GM12892 (cell line): ENCODE measurements around the gene ATP10A. TPM values are rescaled to one million over a fixed set of nuclear protein-coding genes. Genes with fewer than 3 reads are reported as not detected.

Experiments
- DNase-seq: peaks from one replicate; pipeline ENCODE4 v3.0.0; 2011; ENCODE audit not compliant: insufficient read length
- FAIRE-seq: peaks from 2 replicates; lab custom pipeline; 2011; peaks lifted over from hg19 to GRCh38; lab: Jason Lieb, UNC
- POLR2A ChIP-seq: IDR thresholded peaks from 2 replicates; pipeline ENCODE4 v1.6.1; 2011; ENCODE audit warnings: low read depth, low read length, control low read depth
- POLR2AphosphoS5 ChIP-seq: IDR thresholded peaks from 2 replicates; pipeline ENCODE4 v1.6.1; 2011; ENCODE audit warnings: low read depth, low read length, control low read depth
- TAF1 ChIP-seq: IDR thresholded peaks from 2 replicates; pipeline ENCODE4 v1.6.1; 2011; ENCODE audit warnings: low read depth, mild to moderate bottlenecking, control low read depth, low read length, borderline replicate concordance
- polyA plus RNA-seq: library from polyadenylated mRNA; unstranded; fragments of >200 nt; gene quantifications from one replicate; pipeline ENCODE4 v1.2.1, GENCODE V29; 2012; ENCODE audit warnings: missing spikeins, inconsistent platforms; ENCODE audit not compliant: missing spikeins

Gene ATP10A, protein sequence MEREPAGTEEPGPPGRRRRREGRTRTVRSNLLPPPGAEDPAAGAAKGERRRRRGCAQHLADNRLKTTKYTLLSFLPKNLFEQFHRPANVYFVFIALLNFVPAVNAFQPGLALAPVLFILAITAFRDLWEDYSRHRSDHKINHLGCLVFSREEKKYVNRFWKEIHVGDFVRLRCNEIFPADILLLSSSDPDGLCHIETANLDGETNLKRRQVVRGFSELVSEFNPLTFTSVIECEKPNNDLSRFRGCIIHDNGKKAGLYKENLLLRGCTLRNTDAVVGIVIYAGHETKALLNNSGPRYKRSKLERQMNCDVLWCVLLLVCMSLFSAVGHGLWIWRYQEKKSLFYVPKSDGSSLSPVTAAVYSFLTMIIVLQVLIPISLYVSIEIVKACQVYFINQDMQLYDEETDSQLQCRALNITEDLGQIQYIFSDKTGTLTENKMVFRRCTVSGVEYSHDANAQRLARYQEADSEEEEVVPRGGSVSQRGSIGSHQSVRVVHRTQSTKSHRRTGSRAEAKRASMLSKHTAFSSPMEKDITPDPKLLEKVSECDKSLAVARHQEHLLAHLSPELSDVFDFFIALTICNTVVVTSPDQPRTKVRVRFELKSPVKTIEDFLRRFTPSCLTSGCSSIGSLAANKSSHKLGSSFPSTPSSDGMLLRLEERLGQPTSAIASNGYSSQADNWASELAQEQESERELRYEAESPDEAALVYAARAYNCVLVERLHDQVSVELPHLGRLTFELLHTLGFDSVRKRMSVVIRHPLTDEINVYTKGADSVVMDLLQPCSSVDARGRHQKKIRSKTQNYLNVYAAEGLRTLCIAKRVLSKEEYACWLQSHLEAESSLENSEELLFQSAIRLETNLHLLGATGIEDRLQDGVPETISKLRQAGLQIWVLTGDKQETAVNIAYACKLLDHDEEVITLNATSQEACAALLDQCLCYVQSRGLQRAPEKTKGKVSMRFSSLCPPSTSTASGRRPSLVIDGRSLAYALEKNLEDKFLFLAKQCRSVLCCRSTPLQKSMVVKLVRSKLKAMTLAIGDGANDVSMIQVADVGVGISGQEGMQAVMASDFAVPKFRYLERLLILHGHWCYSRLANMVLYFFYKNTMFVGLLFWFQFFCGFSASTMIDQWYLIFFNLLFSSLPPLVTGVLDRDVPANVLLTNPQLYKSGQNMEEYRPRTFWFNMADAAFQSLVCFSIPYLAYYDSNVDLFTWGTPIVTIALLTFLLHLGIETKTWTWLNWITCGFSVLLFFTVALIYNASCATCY (N-terminal part only)
- 0.11 TPM for polyA plus RNA-seq

DNA sequence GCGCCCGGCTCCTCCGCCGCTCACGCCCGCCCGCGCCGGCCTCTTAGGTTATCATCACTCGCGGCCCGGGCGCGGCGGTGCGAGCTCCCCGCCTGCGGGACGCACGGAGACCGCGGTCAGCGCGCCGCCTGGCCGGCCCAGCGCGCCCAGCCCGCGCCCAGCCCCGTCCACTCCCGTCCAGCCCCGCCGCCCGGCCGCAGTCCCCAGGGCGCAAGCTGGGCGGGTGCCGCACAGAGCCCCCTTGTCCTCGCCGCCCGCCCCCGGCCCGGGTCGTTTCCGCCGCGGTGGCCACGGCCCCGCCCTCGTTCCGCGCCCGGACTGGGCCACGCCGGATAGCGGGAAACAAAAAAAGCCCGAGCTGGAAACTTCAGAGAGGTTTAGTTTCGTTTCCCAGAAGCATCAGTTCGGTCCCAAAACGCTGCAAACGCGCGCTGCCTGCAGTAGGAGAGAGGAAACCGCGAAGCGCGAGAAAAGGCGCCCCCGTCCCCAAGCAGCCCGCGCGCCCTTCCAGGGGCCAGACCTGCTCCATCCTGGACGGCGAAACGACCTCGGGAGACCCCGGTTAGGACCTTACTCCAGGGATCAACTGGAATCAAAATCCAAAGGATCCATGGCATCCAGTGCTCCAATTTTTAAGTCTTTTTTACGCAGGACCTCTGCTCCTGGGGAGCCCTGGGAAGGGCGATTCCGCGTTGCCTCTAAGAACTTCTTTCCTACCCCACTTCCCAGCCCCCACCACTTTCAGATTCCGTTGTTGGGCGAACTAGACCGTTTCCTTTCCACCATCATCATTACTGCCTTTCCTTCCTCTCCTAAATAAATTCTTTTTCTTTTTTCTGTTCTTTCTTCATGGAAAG is at the start of gene ATP10A:
ATP10A (minus strand) TSS at position 217 of the 857 bp plus-strand sequence. CDS start 231 bp downstream, outside the sequence.
- DNase-seq (no peak), FAIRE-seq (no peak)
- TF ChIP-seq POLR2AphosphoS5 (no peak), TAF1 (no peak), POLR2A (no peak)

DNA sequence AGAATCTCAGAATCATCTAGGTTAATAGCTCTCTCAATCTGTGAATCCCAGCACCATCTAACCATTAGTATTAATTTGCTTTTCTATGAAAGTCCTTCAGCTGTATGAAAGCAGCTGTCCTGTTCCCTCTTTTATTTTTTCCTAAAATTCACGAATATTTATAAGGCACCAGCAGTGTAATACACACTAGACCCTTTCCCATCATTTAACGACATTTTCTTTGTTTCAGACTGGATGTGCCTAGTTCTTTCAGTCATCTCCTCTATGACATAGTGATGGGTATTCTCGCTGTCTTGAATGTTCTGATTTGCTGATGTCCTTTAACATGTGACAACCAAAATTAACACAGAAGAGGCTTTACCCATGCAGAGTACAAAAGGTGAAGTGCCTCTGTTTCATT is 48.9 kb upstream of the ATP10A start:
- no peak for FAIRE-seq
- TF ChIP-seq TAF1, result no peak
- TF ChIP-seq POLR2A, result no peak
- no peak for TF ChIP-seq POLR2AphosphoS5

DNA sequence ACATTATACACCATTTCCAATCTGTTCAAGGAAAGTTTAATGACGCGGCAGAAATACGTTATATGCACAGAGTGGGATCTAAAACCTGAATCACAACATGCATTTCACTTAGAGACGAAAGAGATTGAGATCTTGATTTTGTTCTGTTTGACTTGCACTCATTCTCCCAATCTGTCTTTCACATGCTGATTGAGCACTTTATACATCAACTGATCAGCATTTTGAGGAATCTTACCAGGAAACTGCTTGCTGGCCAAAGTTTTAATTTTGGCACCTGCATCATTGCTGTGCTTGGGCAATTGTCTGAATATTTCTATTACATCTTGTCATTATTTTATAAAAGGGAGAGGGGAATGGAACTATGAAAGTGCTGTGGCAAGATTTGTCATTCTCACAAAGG is 47.7 kb upstream of the ATP10A start:
- no peak for FAIRE-seq
- no peak for DNase-seq
- TF ChIP-seq TAF1 (no peak), POLR2A (no peak), POLR2AphosphoS5 (no peak)

More for the DNA sequence above, 48.9 kb upstream of the ATP10A start:
- no peak for DNase-seq

DNA sequence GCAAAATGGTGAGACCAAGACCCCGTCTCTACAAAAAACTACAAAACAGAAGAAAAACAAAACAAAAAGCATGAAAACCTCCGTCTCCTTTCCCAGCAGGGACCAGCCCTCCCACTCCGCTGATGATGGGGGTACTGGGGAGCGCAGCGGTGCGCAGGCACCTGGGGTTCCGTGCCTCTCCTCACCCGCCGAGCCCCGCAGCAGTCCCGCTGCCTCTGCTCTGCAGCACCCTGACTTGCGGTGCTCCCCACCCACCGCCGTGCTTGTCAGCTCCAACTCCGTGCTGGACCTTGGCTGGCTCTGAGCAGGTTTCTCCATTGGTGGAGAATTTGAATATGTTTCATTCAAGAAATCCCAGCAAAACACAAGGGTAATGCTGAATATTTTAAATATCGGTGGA is 46.7 kb upstream of the ATP10A start:
- TF ChIP-seq POLR2AphosphoS5 (no peak), TAF1 (no peak), POLR2A (no peak)
- FAIRE-seq (no peak), DNase-seq (no peak)

DNA sequence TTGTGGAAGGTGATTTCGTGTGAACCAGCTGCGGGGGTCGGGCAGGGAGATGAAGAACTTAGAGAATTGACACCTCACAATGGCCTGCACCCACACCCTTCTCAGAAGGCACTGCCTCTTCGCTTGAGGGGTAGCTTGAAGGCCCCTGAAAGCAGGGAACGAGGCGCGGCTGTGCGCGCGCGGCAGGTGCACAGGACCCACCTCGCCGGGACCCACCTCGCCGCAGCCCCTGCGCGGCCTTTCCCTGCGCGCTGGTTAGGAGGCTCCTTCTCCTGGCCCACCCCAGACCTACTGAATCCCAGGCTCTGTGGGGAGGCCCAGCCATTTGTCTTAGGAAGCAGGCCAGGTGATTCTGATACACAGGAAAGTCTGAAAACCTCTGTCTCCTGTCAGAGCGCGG is 46.2 kb upstream of the ATP10A start:
- TF ChIP-seq POLR2A (no peak), POLR2AphosphoS5 (no peak), TAF1 (no peak)
- no peak for FAIRE-seq
- no peak for DNase-seq

DNA sequence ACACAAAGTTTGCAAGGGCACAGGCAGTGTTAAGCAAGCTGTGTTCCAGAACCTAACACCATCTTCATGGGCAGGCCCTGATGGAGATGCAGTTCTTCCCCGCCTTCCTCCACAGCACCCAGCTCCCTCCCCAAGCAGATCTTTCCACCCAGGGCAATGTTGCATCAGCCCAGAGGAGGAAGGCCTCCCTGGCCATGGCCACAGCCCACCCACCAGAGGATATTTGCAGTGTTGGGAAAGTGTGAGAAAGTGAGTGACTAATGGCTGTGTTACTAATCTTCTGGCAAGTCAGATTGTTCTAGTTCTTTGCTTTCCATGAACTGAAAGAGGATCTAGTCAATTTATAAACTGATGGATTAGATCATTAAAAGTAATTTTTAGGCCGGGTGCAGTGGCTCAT is 42.0 kb upstream of the ATP10A start:
- TF ChIP-seq POLR2AphosphoS5 (no peak), TAF1 (no peak), POLR2A (no peak)
- FAIRE-seq (no peak), DNase-seq (no peak)

DNA sequence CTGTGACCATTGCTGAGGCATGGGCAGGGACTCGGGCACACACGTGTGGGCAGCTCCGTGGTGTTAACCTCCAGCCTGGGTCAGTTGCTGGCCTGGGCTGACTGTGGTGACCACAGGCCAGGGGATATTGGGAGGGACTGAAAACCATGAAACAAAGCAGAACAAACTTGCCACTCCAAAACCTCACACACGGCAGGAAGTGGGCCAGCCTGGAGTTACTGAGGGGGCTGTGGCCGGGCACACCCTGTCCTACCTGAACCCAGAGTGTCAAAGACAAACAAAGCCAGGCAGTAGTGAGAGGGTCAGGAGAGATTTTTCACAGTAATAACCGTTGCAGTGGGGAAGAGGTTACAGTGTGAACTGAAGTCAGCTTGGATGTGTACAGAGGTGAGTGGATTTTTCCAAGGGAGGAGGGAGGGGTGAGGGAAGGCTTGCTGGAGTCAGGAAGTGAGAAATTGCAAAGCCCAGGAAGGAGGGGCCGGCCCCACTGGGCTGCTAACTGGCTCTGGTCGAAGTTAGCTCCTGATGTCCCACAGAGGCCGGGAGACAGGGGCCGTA is 40.0 kb upstream of the ATP10A start:
- TF ChIP-seq TAF1 (no peak), POLR2A (no peak), POLR2AphosphoS5 (no peak)
- DNase-seq, result no peak
- no peak for FAIRE-seq

DNA sequence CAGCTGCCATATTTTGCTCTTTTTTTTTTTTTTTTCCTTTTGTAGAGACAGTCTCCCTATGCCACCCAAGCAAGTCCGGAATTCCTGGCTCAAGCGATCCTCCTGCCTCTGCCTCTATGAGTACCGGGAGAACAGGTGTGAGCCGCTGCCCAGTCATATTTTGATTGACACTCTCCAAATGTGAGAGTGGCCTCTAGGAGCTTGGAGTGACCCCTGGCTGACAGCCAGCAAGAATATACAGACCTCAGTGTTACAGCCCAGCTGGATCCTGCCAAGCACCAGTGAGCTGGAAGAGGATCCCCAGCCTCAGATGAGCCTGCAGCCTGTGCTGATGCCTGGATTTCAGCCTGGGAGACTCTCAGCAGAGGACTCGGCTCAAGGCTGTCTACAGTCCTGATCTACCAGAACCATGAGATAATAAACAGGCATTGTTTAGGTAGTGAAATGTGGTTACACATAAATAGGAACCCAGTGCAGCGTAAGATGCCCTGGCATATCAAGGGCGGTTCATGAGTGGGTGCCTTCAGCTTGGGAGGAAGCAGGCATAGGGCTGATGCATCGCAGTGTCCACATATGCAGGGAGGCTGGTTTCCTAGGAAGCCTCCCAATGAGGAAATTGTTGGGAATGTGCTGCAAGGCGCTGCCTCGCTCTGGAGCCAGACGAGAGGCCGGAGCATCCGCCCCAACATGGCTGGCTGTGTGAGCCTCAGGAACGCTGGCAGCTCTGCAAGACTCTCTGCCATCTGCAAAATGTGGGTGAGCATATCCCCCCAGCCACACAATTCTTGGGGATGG is 38.9 kb upstream of the ATP10A start:
- FAIRE-seq (no peak), DNase-seq (no peak)
- TF ChIP-seq TAF1 (no peak), POLR2AphosphoS5 (no peak), POLR2A (no peak)

DNA sequence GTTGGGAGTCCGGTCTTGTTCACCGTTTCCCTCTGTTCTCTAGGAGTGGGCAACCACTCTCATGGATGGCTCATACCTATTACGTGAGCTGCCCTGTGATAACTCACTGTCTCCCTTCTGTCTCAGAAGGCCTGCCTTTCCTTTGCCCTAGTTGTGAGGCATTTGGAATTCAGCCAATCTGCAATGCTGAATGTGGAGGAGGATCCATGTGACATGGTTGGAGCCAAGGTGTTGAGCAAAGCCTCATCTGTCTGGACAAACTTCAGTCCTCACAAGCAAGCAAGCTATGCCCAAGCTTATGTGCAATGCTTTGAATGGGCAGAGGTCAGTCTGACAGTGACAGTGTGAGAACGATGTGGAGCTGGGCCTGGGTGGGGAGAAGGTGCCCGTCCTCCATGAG is 37.8 kb upstream of the ATP10A start:
- TF ChIP-seq POLR2A (no peak), POLR2AphosphoS5 (no peak), TAF1 (no peak)
- FAIRE-seq, result no peak

More for the DNA sequence above, 37.8 kb upstream of the ATP10A start:
- DNase-seq, result no peak
